ENCODE results near the gene CNPY3.

Gene CNPY3

GRCh38 chr6:42904467-42904866 is 24.8 kb upstream of the CNPY3 start:
- TF ChIP-seq ZNF274 (IDR thresholded peaks at IDR 0.05; ENCODE audit: low read depth, low read length) = no peak
- H3K4me3 ChIP-seq (ENCODE audit: low read length) = no peak overlapping the region

GRCh38 chr6:42907336-42907735 is 21.9 kb upstream of the CNPY3 start:
- no peak overlapping the region for H3K4me3 ChIP-seq (ENCODE audit: low read length)
- no peak for TF ChIP-seq ZNF274 (IDR thresholded peaks at IDR 0.05; ENCODE audit: low read depth, low read length)

- no peak overlapping the region for H3K4me3 ChIP-seq (ENCODE audit: low read length)
- no peak for TF ChIP-seq ZNF274 (IDR thresholded peaks at IDR 0.05; ENCODE audit: low read depth, low read length)
Observed at GRCh38 chr6:42909835-42910234, 19.4 kb upstream of the CNPY3 start.

GRCh38 chr6:42911171-42912021 is 17.9 kb upstream of the CNPY3 start:
- no peak for TF ChIP-seq ZNF274 (IDR thresholded peaks at IDR 0.05; ENCODE audit: low read depth, low read length)
- H3K4me3 ChIP-seq (ENCODE audit: low read length) = no peak overlapping the region

GRCh38 chr6:42914546-42914945 is 14.7 kb upstream of the CNPY3 start:
- TF ChIP-seq ZNF274 (IDR thresholded peaks at IDR 0.05; ENCODE audit: low read depth, low read length) = no peak
- H3K4me3 ChIP-seq (ENCODE audit: low read length) = no peak overlapping the region

- no peak for TF ChIP-seq ZNF274 (IDR thresholded peaks at IDR 0.05; ENCODE audit: low read depth, low read length)
- no peak within 1 kb of the TSS for H3K4me3 ChIP-seq (ENCODE audit: low read length)
Observed at GRCh38 chr6:42915732-42916131, 13.5 kb upstream of the CNPY3 start, which contains the start of gene PTCRA. Gene PTCRA, plus strand, starts transcription at chr6:42916053. Its CDS starts 17 bp downstream, at chr6:42916070.

- TF ChIP-seq ZNF274 (IDR thresholded peaks at IDR 0.05; ENCODE audit: low read depth, low read length) = no peak
- no peak overlapping the region for H3K4me3 ChIP-seq (ENCODE audit: low read length)
Observed at GRCh38 chr6:42916288-42916687, 13.0 kb upstream of the CNPY3 start.

- no peak overlapping the region for H3K4me3 ChIP-seq (ENCODE audit: low read length)
- TF ChIP-seq ZNF274 (IDR thresholded peaks at IDR 0.05; ENCODE audit: low read depth, low read length) = no peak
Observed at GRCh38 chr6:42921801-42922200, 7.5 kb upstream of the CNPY3 start.

GRCh38 chr6:42923666-42924065 is 5.6 kb upstream of the CNPY3 start:
- no peak overlapping the region for H3K4me3 ChIP-seq (ENCODE audit: low read length)

GRCh38 chr6:42925248-42925857 is 3.9 kb upstream of the CNPY3 start:
- TF ChIP-seq ZNF274 (IDR thresholded peaks at IDR 0.05; ENCODE audit: low read depth, low read length) = no peak
- no peak overlapping the region for H3K4me3 ChIP-seq (ENCODE audit: low read length)

More at GRCh38 chr6:42923666-42924065, 5.6 kb upstream of the CNPY3 start:
- TF ChIP-seq ZNF274 (IDR thresholded peaks at IDR 0.05; ENCODE audit: low read depth, low read length) = no peak

GRCh38 chr6:42929821-42930360 is 611 bp downstream of the CNPY3 start:
- H3K4me3 ChIP-seq (ENCODE audit: low read length) = peak overlapping the region; percentile 78
- TF ChIP-seq ZNF274 (IDR thresholded peaks at IDR 0.05; ENCODE audit: low read depth, low read length) = no peak

GRCh38 chr6:42932412-42932811 is 3.1 kb downstream of the CNPY3 start:
- TF ChIP-seq ZNF274 (IDR thresholded peaks at IDR 0.05; ENCODE audit: low read depth, low read length) = no peak
- peak overlapping the region; percentile 18; the same call in 1 of the 2 replicates for H3K4me3 ChIP-seq (ENCODE audit: low read length)

GRCh38 chr6:42933205-42933604 is 3.9 kb downstream of the CNPY3 start:
- no peak overlapping the region; the same call in 1 of the 2 replicates for H3K4me3 ChIP-seq (ENCODE audit: low read length)
- no peak for TF ChIP-seq ZNF274 (IDR thresholded peaks at IDR 0.05; ENCODE audit: low read depth, low read length)

GRCh38 chr6:42935322-42935721 is 6.0 kb downstream of the CNPY3 start:
- no peak for TF ChIP-seq ZNF274 (IDR thresholded peaks at IDR 0.05; ENCODE audit: low read depth, low read length)
- H3K4me3 ChIP-seq (ENCODE audit: low read length) = no peak overlapping the region

- H3K4me3 ChIP-seq (ENCODE audit: low read length) = no peak overlapping the region
- TF ChIP-seq ZNF274 (IDR thresholded peaks at IDR 0.05; ENCODE audit: low read depth, low read length) = no peak
Observed at GRCh38 chr6:42936398-42936797, 7.1 kb downstream of the CNPY3 start.
